ENCODE results near the gene CDCA3. TPM values are rescaled to one million over a fixed set of nuclear protein-coding genes. Genes with fewer than 3 reads are reported as not detected.

Gene CDCA3
- total and polyA plus RNA-seq, 2 of the 13 experiments (the other 11 are each of a cell fraction or from before 2014, with no cell fraction given), result 32.7 to 56.5 TPM

GRCh38 chr12:6821591-6822425 is 29.3 kb downstream of the CDCA3 start, which contains the start of gene GPR162 (continued):
- TF ChIP-seq ZNF687 (CRISPR knock-in tag; IDR thresholded peaks at IDR 0.05), result peak; percentile 40
- no peak for TF ChIP-seq GTF3A (CRISPR knock-in tag; conservative IDR thresholded peaks at IDR 0.05)
- no peak for TF ChIP-seq KDM5A (IDR thresholded peaks at IDR 0.05; ENCODE audit: borderline replicate concordance, low read length)
- peak; percentile 35 for TF ChIP-seq POLR2G (IDR thresholded peaks at IDR 0.05; ENCODE audit: low read depth, low read length)
- TF ChIP-seq GZF1 (CRISPR knock-in tag; IDR thresholded peaks at IDR 0.05), result no peak
- TF ChIP-seq GATA4 (IDR thresholded peaks at IDR 0.05; ENCODE audit: borderline replicate concordance, low read depth), result no peak
- TF ChIP-seq PCBP2 (optimal IDR thresholded peaks at IDR 0.05; ENCODE audit: low read depth, low read length, poor library complexity, severe bottlenecking), result peak; percentile 52
- no peak for TF ChIP-seq ZNF414 (CRISPR knock-in tag; IDR thresholded peaks at IDR 0.05)
- TF ChIP-seq ZNF496 (CRISPR knock-in tag; IDR thresholded peaks at IDR 0.05; ENCODE audit: insufficient replicate concordance), result no peak
- TF ChIP-seq ZNF503 (CRISPR knock-in tag; IDR thresholded peaks at IDR 0.05), result no peak
- TF ChIP-seq ZNF121 (CRISPR knock-in tag; IDR thresholded peaks at IDR 0.05), result no peak
- no peak for TF ChIP-seq PAX8 (CRISPR knock-in tag; IDR thresholded peaks at IDR 0.05; ENCODE audit: borderline replicate concordance)
- TF ChIP-seq ZFAT (CRISPR knock-in tag; conservative IDR thresholded peaks at IDR 0.05), result no peak
- TF ChIP-seq ZNF746 (CRISPR knock-in tag; IDR thresholded peaks at IDR 0.05), result peak; percentile 81
- no peak for TF ChIP-seq ZNF777 (CRISPR knock-in tag; IDR thresholded peaks at IDR 0.05)
- TF ChIP-seq KLF13 (CRISPR knock-in tag; IDR thresholded peaks at IDR 0.05), result no peak
- no peak for TF ChIP-seq ZNF230 (CRISPR knock-in tag; IDR thresholded peaks at IDR 0.05)
- TF ChIP-seq ZNF263 (CRISPR knock-in tag; IDR thresholded peaks at IDR 0.05), result peak; percentile 81; the same call in 1 of the 2 replicates
- TF ChIP-seq AKAP8 (CRISPR knock-in tag; IDR thresholded peaks at IDR 0.05), result peak; percentile 85; the same call in 1 of the 2 replicates
- TF ChIP-seq ELF4 (CRISPR knock-in tag; IDR thresholded peaks at IDR 0.05; ENCODE audit: borderline replicate concordance), result no peak
- TF ChIP-seq ZFP90 (CRISPR knock-in tag; IDR thresholded peaks at IDR 0.05; ENCODE audit: borderline replicate concordance), result no peak
- peak; percentile 58; the same call in 1 of the 2 replicates for TF ChIP-seq BCL3 (CRISPR knock-in tag; IDR thresholded peaks at IDR 0.05)

Data from HepG2 (cell line).